ENCODE results near the gene CEP170B.
"Not testable (repeated sequence)": the region's sequence is repeated elsewhere in the genome, so short reads cannot be mapped to it uniquely, and the experiment has no call there.

CEP170B gene

DNA sequence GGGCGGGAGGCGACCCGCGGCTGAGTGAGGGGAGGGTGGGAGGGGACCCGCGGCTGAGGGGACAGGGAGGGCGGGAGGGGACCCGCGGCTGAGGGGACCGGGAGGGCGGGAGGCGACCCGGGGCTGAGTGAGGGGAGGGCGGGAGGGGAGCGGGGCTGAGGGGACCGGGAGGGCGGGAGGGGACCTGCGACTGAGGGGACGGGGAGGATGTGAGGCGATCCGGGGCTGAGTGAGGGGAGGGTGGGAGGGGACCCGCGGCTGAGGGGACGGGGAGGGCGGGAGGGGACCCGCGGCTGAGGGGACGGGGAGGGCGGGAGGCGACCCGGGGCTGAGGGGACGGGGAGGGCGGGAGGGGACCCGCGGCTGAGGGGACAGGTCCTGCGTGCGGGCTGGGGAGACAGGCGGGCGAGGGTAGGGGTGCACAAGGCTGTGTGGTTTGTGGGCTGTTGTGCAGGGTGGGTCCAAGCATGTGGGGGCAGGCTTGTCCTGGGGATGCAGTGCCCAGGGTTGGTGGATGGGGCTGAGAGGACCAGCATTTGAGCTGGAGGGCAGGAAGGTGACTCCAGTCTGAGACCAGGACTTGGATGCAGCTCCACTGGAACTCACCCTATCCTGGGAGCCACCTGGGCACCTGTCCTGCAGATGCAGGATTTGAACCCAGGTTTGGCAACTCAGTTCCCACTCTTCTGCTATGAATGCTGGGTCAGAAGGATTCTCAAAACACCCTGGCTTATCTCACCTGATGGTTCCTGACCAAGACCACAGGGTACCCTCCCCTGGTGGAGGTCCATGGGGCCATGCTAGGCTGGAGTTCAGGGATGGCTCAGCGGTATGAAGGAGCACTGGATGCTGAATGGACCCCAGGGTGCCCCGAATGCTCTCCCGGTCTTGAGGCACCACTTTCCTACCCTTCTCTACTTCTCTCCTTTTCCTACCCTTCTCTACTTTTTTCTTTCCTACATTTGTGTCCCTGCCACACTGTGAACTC lies 69.0 kb downstream of the CEP170B start:
- DNase-seq: no peak

DNA sequence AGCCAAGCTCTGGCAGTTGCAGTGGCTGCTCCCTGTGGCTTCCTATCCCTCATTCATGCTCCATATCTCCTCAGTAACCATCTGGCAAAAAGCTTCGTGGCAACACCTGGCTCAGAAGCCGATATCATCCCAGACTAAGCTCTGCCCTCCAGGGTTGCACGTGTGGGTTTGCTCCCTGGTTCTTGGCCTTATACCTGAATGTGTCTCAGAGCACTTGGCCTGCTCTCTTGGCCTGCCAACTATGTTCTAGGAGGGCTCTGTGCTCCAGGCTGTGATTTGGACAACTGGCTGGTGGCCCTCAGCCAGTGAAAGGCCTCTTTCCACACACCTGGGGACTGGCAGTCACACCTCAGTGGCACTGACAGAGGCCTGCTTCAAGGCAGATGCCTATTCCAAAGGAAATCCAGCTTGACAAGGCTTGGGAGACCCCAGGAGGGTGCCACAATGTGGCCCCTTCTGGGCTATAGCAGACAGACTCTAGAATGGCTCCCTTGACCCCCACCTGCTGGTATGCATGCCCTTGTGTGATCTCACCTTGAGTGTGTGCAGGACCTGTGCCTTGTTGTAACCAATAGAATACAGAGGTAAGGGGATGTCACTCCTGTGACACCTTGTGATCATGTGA lies 70.1 kb downstream of the CEP170B start:
- no peak for DNase-seq

- DNase-seq: no peak
Measured at GRCh38 chr14:104935955-104936354, 70.9 kb downstream of the CEP170B start.

DNA sequence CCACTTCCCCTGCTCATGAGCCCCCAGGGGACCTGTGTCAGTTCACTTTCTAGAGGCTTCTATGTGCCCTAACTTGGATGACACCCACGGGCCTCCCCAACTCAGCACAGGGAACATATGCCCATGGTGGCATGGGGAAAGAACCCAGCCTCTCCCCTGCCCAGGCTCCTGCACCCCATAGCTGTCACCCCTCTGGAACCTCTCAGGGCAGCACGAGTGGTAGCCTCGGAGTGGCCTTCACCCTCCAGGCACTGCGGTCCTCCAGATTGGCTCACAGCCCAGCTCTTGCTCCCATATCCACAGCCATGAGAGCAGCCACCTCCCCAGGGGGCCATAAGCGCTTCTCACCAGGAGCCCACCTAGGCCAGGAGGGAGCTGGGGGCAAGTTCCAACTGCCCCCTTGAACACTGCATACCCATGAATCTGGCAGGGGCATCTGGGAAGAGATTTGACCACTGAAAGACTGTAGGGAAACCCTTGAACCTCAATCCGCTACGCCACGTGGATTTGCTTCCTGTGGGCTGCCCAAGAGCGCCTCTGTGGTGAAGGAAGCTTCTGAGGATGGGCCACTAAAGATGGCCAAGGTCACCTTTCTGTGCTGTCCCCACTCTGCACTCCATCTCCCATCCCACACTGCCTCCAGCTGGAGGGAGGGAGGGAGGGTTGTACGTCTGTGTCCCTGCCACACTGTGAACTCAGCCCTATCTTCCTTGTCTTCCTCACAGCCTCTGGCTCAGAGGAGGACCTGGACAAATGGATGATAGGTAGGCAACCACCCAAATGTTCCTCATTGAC lies 71.5 kb downstream of the CEP170B start:
- DNase-seq: no peak

DNA sequence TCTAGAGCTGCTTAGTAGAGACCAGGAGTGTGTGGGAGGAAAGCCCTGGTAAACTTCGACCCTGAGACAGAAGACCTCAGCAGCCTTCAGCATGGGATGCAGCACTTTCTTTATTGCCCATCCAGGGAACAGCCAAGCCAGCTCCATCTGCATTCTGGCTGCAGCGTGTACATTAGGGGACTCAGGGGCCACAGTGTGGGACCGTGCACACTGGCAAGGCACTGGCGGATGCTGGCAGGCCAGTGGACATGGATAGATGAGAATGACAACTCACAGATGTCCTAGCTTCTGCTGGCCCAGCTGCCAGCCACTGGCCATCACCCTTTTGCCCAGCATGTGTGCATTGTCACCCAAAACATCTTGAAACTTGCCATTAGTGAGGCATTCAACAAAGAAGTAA lies 72.1 kb downstream of the CEP170B start:
- DNase-seq: no peak

DNA sequence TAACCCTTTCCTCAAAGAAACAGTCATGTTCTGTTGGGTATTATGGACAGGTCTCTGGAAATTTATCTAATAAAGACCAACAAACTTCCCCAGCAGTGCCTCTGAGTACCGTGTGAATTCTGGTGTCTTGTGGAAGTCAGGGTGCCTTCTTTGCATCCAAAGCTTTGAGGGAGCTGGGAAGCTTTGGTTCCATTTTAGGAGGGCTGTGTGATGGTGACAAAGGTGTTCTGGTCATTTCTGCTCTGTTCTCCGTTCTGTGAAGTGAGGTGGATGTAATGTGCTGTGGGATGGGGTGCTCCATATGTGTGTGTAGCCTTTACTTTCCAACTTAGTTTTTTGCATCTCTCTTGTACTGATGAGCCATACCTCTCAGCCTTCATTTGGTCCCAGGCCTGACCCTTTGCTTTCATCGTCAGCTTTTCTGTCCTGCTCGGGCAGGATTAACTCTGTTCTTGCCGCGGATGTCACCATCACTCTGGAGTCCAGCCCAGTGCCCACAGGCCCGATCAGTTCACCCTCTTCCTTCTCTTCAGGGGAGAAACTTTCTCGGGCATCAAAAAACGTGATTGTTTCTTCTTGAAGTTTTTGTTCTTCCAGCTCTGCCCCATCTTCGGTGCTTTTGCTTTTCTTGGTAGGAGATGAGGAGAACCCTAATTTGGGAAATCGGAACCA lies 72.8 kb downstream of the CEP170B start:
- no peak for DNase-seq

DNA sequence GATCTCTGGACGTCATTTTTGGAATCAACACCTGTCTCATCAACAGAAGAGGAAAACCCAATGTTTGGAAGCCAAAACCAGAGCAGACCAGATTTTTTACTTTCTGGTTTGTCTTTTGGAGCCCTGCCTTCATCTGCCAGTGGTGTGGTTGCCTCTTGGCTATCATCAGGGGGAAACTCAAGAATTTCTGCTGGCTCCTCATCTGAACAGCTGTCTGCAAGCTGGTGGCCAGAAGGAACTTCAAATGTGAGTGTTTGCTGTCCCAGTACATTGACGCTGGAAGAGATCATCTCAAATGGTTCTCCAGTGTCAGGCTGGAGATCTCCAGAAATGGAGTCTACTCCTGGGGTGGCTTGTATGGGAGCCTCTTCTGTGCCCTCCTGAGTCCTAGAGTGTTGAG lies 73.4 kb downstream of the CEP170B start:
- DNase-seq: no peak

DNA sequence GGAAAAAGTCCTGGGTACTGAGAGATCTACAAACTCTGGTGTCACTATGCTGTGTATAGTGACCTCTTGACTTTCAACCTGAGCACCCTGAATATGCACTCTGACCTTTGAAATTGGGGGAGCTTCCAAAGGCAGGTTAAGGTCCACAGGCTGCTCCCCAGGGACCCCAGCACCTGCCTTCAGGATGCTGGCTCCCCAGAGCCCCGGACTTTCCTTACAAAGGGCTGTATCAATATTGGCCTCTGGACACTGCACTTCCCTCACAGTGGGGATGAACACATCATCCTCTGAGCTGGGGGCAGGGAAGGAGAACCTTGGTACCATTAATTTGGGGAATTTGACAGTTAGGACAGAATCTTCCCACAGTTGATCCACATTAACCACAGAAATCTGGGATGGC lies 73.9 kb downstream of the CEP170B start:
- no peak for DNase-seq

DNA sequence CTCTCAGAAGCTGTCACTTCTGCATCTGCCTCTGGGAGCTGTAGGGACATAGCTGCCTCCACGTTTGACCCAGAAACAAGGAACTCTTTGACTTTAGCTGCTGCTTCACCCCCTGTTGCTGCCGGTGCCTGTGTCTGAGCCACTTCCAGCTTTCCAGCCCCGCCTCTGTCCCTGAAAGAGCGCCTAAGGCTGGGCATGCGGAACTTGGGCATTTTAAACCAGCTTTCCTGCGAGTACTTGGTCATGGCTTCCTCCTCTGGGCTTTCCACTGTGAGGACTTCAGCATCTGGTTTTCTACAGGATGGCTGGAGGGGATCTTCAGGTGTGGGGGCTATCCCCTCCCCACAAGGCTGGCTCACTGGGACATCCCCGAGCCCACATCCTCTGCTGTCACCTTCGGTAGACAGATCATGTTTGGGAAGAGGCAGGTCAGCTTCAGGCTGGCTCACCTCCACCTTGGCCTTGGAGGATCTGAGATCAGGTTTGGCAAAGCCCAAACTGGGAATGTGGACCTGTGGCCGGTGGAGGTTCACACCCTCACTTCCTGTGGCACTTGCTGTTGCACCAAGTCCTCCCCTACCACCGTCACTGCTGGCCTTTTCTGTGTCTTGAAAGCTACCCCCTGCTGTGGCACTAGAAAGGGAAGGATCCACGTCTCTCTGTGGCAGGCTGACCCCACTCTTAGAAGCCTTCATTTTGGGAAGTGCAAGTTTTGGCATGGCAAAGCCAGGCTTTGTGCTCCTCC lies 74.8 kb downstream of the CEP170B start:
- no peak for DNase-seq

DNA sequence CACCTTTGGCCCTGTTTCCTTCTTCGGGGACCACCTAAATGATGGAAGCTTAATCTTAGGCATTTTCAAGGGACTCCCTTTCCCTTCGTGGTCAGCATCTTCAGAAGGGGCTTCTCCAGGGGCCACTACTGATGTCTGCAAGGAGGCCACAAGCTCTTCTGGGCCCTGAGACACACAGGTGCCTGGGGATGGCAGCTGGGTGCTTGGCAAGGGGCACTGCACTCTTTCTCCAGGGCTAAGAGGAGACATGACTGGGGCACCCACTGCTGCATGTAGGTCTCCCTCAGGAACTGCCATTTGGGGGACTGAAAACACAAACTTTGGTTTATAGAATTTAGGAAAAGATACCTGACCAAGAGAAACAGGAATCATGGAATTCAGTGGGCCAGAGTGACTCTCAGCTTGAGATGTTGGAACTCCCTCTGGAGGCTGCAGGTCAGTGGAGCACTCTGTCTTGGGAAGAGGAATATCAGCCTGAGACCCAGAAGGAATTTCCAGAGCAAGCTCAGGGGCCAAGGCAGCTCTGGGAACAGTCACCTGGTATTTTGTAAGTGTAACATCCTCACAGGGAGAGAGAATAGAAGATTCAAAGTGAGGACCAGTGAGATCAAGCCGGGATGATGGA lies 75.6 kb downstream of the CEP170B start:
- DNase-seq: no peak

DNA sequence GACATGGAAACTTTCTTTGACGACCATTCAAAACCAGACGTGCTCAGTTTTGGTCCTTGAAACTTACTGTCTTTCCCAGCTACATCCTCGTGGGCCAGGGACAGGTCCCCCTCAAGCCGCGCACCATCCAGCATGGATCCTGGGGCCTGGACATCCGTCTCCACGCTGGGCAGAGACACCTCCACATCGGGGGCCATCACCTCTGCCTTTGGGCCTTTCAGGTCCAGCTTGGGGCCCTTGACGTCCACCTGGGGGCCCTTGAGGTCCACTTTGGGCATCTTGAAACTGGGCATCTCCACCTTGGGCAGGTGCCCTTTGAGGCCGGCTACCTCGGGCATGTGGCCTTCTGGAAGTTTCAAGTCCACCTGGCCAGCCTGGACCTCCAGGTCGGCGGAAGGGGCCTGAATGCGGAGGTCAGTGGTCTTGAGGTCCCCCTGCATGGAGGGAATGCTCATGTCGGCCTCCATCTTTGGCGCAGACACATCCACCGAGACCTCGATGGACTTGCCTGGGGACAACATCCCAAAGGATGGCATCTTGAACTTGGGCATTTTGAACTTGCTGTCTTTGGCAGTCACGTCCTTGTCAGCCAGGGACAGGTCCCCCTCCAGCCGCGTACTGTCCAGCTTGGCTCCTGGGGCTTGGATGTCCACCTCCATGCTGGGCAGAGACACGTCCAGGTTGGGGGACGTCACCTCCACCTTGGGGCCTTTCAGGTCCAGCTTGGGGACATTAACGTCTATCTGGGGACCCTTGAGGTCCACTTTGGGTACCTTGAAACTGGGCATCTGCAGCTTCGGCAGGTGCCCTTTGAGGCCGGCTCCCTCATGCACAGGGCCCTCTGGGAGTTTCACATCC lies 76.7 kb downstream of the CEP170B start:
- no peak for DNase-seq

DNA sequence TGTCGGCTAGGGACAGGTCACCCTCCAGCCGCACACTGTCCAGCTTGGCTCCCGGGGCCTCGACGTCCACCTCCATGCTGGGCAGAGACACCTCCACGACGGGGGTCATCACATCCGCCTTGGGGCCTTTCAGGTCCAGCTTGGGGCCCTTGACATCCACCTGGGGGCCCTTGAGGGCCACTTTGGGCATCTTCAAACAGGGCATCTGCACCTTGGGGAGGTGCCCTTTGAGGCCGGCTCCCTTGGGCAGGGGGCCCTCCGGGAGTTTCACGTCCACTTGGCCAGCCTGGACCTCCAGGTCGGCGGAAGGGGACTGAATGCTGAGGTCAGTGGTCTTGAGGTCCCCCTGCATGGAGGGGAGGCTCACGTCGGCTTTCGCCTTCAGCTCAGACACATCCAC lies 77.5 kb downstream of the CEP170B start:
- DNase-seq: no peak

- not testable (repeated sequence) for DNase-seq
Measured at GRCh38 chr14:104943216-104944015, 78.3 kb downstream of the CEP170B start.

- DNase-seq: not testable (repeated sequence)
Measured at GRCh38 chr14:104944016-104944308, 78.9 kb downstream of the CEP170B start.

DNA sequence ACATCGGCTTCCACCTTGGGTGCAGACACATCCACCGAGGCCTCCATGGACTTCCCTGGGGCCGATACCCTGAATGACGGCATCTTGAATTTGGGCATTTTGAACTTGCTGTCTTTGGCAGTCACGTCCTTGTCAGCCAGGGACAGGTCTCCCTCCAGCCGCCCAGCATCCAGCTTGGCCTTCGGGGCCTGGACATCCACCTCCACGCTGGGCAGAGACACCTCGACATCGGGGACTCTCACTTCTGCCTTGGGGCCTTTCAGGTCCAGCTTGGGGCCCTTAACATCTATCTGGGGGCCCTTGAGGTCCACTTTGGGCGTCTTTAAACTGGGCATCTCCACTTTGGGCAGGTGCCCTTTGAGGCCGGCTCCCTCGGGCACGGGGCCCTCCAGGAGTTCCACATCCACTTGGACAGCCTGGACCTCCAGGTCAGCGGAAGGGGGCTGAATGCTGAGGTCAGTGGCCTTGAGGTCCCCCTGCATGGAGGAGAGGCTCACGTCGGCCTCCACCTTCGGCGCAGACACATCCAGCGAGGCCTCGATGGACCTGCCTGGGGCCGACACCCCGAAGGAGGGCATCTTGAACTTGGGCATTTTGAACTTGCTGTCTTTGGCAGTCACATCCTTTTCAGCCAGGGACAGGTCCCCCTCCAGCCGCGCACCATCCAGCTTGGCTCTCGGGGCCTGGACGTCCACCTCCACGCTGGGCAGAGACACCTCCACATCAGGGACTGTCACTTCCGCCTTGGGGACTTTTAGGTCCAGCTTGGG lies 79.6 kb downstream of the CEP170B start:
- DNase-seq: not testable (repeated sequence)

- not testable (repeated sequence) for DNase-seq
Measured at GRCh38 chr14:104945266-104945665, 80.2 kb downstream of the CEP170B start.

Measured in activated CD4-positive, alpha-beta T cell treated with anti-CD3 and anti-CD28 coated beads, Interleukin-2, Interleukin-6, amounts not matched to agents 100 ng/mL and 50 ng/mL, durations not matched to agents 16 hours and 8 hours (primary cell).